H1 (cell line): ENCODE results near the gene CNOT1. TPM values are rescaled to one million over a fixed set of nuclear protein-coding genes. Genes with fewer than 3 reads are reported as not detected.
A peak's percentile ranks its signal among the peaks of the same experiment; 100 is the strongest.

ENCODE experiments used
- CTCF ChIA-PET: fragments of 300-600 bp; sonication (Branson Sonifier 250); formaldehyde crosslinking; loops from one replicate; lab custom pipeline; 2021; ENCODE audit not compliant: partially characterized antibody; lab: Charles Lee
- POLR2A ChIA-PET: fragments of 300-600 bp; sonication (Branson Sonifier 250); formaldehyde crosslinking; loops from one replicate; lab custom pipeline; 2021; ENCODE audit warnings: inconsistent platforms; ENCODE audit not compliant: partially characterized antibody; lab: Charles Lee
- DNase-seq, 2 experiments: peaks; one replicate each; pipeline versions ENCODE4 v3.0.0 to v3.0.0-alpha.2; 2010 to 2022; ENCODE audit warnings: low spot score in 2 of 2, low read depth in 1 of 2, mixed read lengths in 1 of 2
- FAIRE-seq: peaks from 2 replicates; lab custom pipeline; 2011; peaks lifted over from hg19 to GRCh38; lab: Jason Lieb, UNC
- H2AFZ ChIP-seq: 2 replicates; pipeline ENCODE4 v1.8.1; 2012; ENCODE audit warnings: low read length, inconsistent platforms
- H2AK5ac ChIP-seq: 2 replicates; pipeline ENCODE4 v1.6.1; 2013; ENCODE audit warnings: low read depth, low read length
- H2BK120ac ChIP-seq: replicated peaks from 2 replicates; pipeline ENCODE3; 2013; ENCODE audit warnings: low read depth, low read length, inconsistent platforms
- H2BK12ac ChIP-seq: 2 replicates; pipeline ENCODE4 v1.6.1; 2013; ENCODE audit warnings: low read depth, low read length
- H2BK15ac ChIP-seq: 2 replicates; pipeline ENCODE4 v1.6.1; 2013; ENCODE audit warnings: low read length
- H2BK20ac ChIP-seq: 2 replicates; pipeline ENCODE4 v1.6.1; 2013; ENCODE audit warnings: low read length
- H2BK5ac ChIP-seq: 2 replicates; pipeline ENCODE4 v1.6.1; 2013; ENCODE audit warnings: low read depth, low read length
- H3K14ac ChIP-seq: 2 replicates; pipeline ENCODE4 v1.6.1; 2013; ENCODE audit warnings: inconsistent platforms; ENCODE audit not compliant: insufficient read length
- H3K18ac ChIP-seq: 2 replicates; pipeline ENCODE4 v1.6.1; 2013; ENCODE audit warnings: low read length; ENCODE audit errors: extremely low read depth
- H3K23ac ChIP-seq: 2 replicates; pipeline ENCODE4 v1.6.1; 2013; ENCODE audit warnings: inconsistent platforms; ENCODE audit not compliant: insufficient read length
- H3K23me2 ChIP-seq: 2 replicates; pipeline ENCODE4 v1.6.1; 2013; ENCODE audit warnings: low read depth, low read length
- H3K27ac ChIP-seq: 2 replicates; pipeline ENCODE4 v1.6.1; 2011; ENCODE audit warnings: low read depth, low read length, inconsistent platforms
- H3K27me3 ChIP-seq, 4 experiments: replicated peaks in 1 of 4; 1 replicate in 1 of 4; 2 replicates in 3 of 4; pipeline versions ENCODE4 v1.6.1 to v1.8.1; 2011 to 2013; ENCODE audit warnings: low read length in 3 of 4, mild to moderate bottlenecking in 3 of 4, inconsistent platforms in 2 of 4, mixed read lengths in 2 of 4, moderate library complexity in 1 of 4; ENCODE audit not compliant: control insufficient read depth in 3 of 4, insufficient read depth in 3 of 4; ENCODE audit errors: extremely low read depth in 1 of 4
- H3K36me3 ChIP-seq, 4 experiments: 2 replicates each; pipeline versions ENCODE4 v1.6.1 to v1.8.1; 2011 to 2013; ENCODE audit warnings: mild to moderate bottlenecking in 4 of 4, low read length in 3 of 4, moderate library complexity in 2 of 4, control low read depth in 1 of 4, inconsistent platforms in 1 of 4; ENCODE audit not compliant: insufficient read depth in 4 of 4, control insufficient read depth in 2 of 4
- H3K4ac ChIP-seq: replicated peaks from 2 replicates; pipeline ENCODE3; 2013; ENCODE audit warnings: low read length, low read depth, mixed read lengths, inconsistent platforms; ENCODE audit not compliant: insufficient read length
- H3K4me1 ChIP-seq, 4 experiments: replicated peaks in 1 of 4; 1 replicate in 1 of 4; 2 replicates in 3 of 4; pipeline versions ENCODE4 v1.6.1 to v1.8.1; 2011 to 2013; ENCODE audit warnings: low read length in 3 of 4, inconsistent platforms in 2 of 4, mixed read lengths in 1 of 4; ENCODE audit not compliant: insufficient read depth in 4 of 4, control insufficient read depth in 3 of 4
- H3K4me2 ChIP-seq, 2 experiments: 2 replicates each; pipeline versions ENCODE4 v1.6.1 to v1.8.1; 2011 to 2013; ENCODE audit warnings: low read depth in 2 of 2, low read length in 2 of 2, control low read depth in 1 of 2, inconsistent platforms in 1 of 2, mild to moderate bottlenecking in 1 of 2; ENCODE audit not compliant: insufficient read depth in 1 of 2
- H3K4me3 ChIP-seq, 4 experiments: fragments of 200-600, 300-600 bp in 1 of 4; sonication (generic), shearing (Covaris generic), sonication (Bioruptor Twin) in 1 of 4; 2 replicates each; pipeline versions ENCODE4 v1.5.1 to v1.8.1; 2011 to 2016; ENCODE audit warnings: low read length in 4 of 4, low read depth in 3 of 4, control low read depth in 2 of 4, inconsistent platforms in 2 of 4, mild to moderate bottlenecking in 2 of 4, mixed read lengths in 1 of 4, moderate library complexity in 1 of 4; ENCODE audit not compliant: insufficient read depth in 2 of 4; ENCODE audit errors: extremely low read depth in 1 of 4
- H3K56ac ChIP-seq: replicated peaks from 2 replicates; pipeline ENCODE3; 2013; ENCODE audit warnings: low read depth, mild to moderate bottlenecking, mixed read lengths, low read length, inconsistent platforms; ENCODE audit not compliant: insufficient read length
- H3K79me1 ChIP-seq: 2 replicates; pipeline ENCODE4 v1.6.1; 2013; ENCODE audit warnings: low read depth, low read length, control low read depth
- H3K79me2 ChIP-seq, 2 experiments: 2 replicates each; pipeline versions ENCODE4 v1.6.1 to v1.8.1; 2012 to 2013; ENCODE audit warnings: low read length in 2 of 2, mild to moderate bottlenecking in 2 of 2, inconsistent platforms in 1 of 2; ENCODE audit not compliant: insufficient read depth in 2 of 2, control insufficient read depth in 1 of 2
- H3K9ac ChIP-seq, 4 experiments: replicated peaks in 1 of 4; 1 replicate in 1 of 4; 2 replicates in 3 of 4; pipeline versions ENCODE4 v1.6.1 to v1.8.1; 2011 to 2013; ENCODE audit warnings: low read depth in 3 of 4, low read length in 3 of 4, control low read depth in 2 of 4, mild to moderate bottlenecking in 2 of 4, moderate library complexity in 2 of 4, inconsistent platforms in 1 of 4; ENCODE audit errors: extremely low read depth in 1 of 4
- H3K9me3 ChIP-seq, 2 experiments: 2 replicates each; pipeline versions ENCODE4 v1.6.1 to v1.8.1; 2012 to 2013; ENCODE audit warnings: mild to moderate bottlenecking in 2 of 2, moderate library complexity in 2 of 2, control low read depth in 1 of 2, inconsistent platforms in 1 of 2, low read depth in 1 of 2, low read length in 1 of 2, mixed read lengths in 1 of 2; ENCODE audit not compliant: insufficient read depth in 2 of 2
- H4K20me1 ChIP-seq, 2 experiments: replicated peaks in 1 of 2; 2 replicates each; pipeline versions ENCODE3 to v1.8.1; 2011 to 2013; ENCODE audit warnings: inconsistent platforms in 2 of 2, low read length in 2 of 2, mild to moderate bottlenecking in 1 of 2; ENCODE audit not compliant: insufficient read depth in 2 of 2, control insufficient read depth in 1 of 2
- H4K5ac ChIP-seq: 2 replicates; pipeline ENCODE4 v1.6.1; 2013; ENCODE audit warnings: low read length, low read depth, mixed read lengths, inconsistent platforms; ENCODE audit not compliant: insufficient read length
- H4K8ac ChIP-seq: 2 replicates; pipeline ENCODE4 v1.8.0; 2013; ENCODE audit warnings: mild to moderate bottlenecking, moderate library complexity, low read length, inconsistent platforms; ENCODE audit not compliant: insufficient read depth; ENCODE audit errors: extremely low read depth
- H4K91ac ChIP-seq: replicated peaks from 2 replicates; pipeline ENCODE3; 2013; ENCODE audit warnings: low read length, mixed read lengths, inconsistent platforms; ENCODE audit not compliant: insufficient read length
- ASH2L ChIP-seq: fragments of 200-600, 300-600 bp; sonication (generic); IDR thresholded peaks from one replicate; pipeline ENCODE4 v1.7.1; 2017; ENCODE audit warnings: low read length
- BCL11A ChIP-seq, 2 experiments: IDR thresholded peaks; one replicate each; pipeline ENCODE4 v1.6.1; 2011; ENCODE audit warnings: low read depth in 2 of 2, low read length in 2 of 2, mild to moderate bottlenecking in 2 of 2
- CREB1 ChIP-seq: IDR thresholded peaks from 2 replicates; pipeline ENCODE4 v1.6.1; 2012; ENCODE audit warnings: inconsistent platforms
- EP300 ChIP-seq, 2 experiments: IDR thresholded peaks; 1 replicate in 1 of 2; 2 replicates in 1 of 2; pipeline ENCODE4 v1.6.1; 2011 to 2012; ENCODE audit warnings: low read depth in 2 of 2, low read length in 2 of 2, mild to moderate bottlenecking in 2 of 2, borderline replicate concordance in 1 of 2, inconsistent platforms in 1 of 2, moderate library complexity in 1 of 2
- GABPA ChIP-seq: IDR thresholded peaks from 2 replicates; pipeline ENCODE4 v1.6.1; 2011; ENCODE audit warnings: mild to moderate bottlenecking, low read length, moderate library complexity, borderline replicate concordance; ENCODE audit not compliant: insufficient read depth
- JUND ChIP-seq: IDR thresholded peaks from 2 replicates; pipeline ENCODE4 v1.6.1; 2011; ENCODE audit warnings: mild to moderate bottlenecking, improper control_type of control experiment, low read length
- PHF8 ChIP-seq: fragments of 200-600 bp; sonication (generic); conservative IDR thresholded peaks from 2 replicates; pipeline ENCODE4 v1.7.1; 2012; ENCODE audit warnings: low read depth, mild to moderate bottlenecking, inconsistent platforms, low read length, moderate library complexity
- SIN3A ChIP-seq, 2 experiments: IDR thresholded peaks in 1 of 2; conservative IDR thresholded peaks in 1 of 2; 2 replicates each; pipeline ENCODE4 v1.6.1; 2011 to 2012; ENCODE audit warnings: low read length in 2 of 2, improper control_type of control experiment in 1 of 2, low read depth in 1 of 2, mild to moderate bottlenecking in 1 of 2
- SUZ12 ChIP-seq: fragments of 200-600 bp; sonication (generic); IDR thresholded peaks from 2 replicates; pipeline ENCODE4 v1.6.1; 2012; ENCODE audit warnings: mild to moderate bottlenecking, inconsistent platforms, low read length, moderate library complexity, mixed read lengths
- TAF7 ChIP-seq: optimal IDR thresholded peaks from 2 replicates; pipeline ENCODE3; 2011; ENCODE audit warnings: low read depth, mild to moderate bottlenecking, inconsistent platforms, low read length, moderate library complexity, borderline replicate concordance
- TBP ChIP-seq: IDR thresholded peaks from 2 replicates; pipeline ENCODE4 v1.6.1; 2011; ENCODE audit warnings: low read depth, low read length, improper control_type of control experiment
- WGBS, 2 experiments: shearing (Covaris generic) in 1 of 2; methylation state at CpG; one replicate each; pipeline versions ENCODE4 v1.1.6 to v1.1.7; 2013 to 2015; ENCODE audit warnings: low lambda C conversion rate in 2 of 2, mixed read lengths in 2 of 2, inconsistent platforms in 1 of 2, low coverage in 1 of 2, missing lambda C conversion rate in 1 of 2; ENCODE audit not compliant: insufficient replicate concordance in 2 of 2, insufficient coverage in 1 of 2, insufficient read length in 1 of 2; ENCODE audit errors: extremely low coverage in 1 of 2, missing lambda C conversion rate in 1 of 2; 5-methylcytosine and 5-hydroxymethylcytosine counted together
- polyA plus RNA-seq, 7 experiments: library from polyadenylated mRNA; depleted of rRNA in 3 of 7; stranded (reverse) in 5 of 7; unstranded in 2 of 7; fragments of >200 nt in 5 of 7; fragments of 200-250 nt in 2 of 7; gene quantifications; 1 replicate in 5 of 7; 2 replicates in 1 of 7; 4 replicates in 1 of 7; pipeline versions ENCODE4 v1.2.1 to v1.2.3, GENCODE V29; 2011 to 2013; ENCODE audit warnings: missing spikeins in 2 of 7, mixed read lengths in 2 of 7
- total RNA-seq: library from RNA; stranded (reverse); fragmentation: NEBNext Ultra II Directional; extraction: Animal tissue kit (Norgen Biotek cat#: 25700); gene quantifications from 2 replicates; pipeline ENCODE4 v1.2.1, GENCODE V29; 2021

The CNOT1 gene
- total and polyA plus RNA-seq, 2 of the 8 experiments (the other 6 are each of a cell fraction or from before 2014, with no cell fraction given), result 306 to 319 TPM

- ChIA-PET CTCF (interaction anchor here (0.7 to 1.3 kb wide), 2 partner anchors 16 to 28 kb away, joined by 3 read pairs; partner anchors contain the start of gene NDRG4), POLR2A (interaction anchor here (0.6 to 2.4 kb wide), 5 partner anchors 9 to 133 kb away, joined by 3 to 9 read pairs (median 4); no protein-coding TSS in a partner anchor)
- 1% methylated on average over 44 of the region's 80 CpGs; no CpG with 5 or more reads in 1 of the 2 experiments for WGBS, 2 experiments
- TF ChIP-seq SUZ12, result no peak
- peak; percentile 86 for TF ChIP-seq PHF8
- TF ChIP-seq TAF7, result peak; percentile 15
- peak; percentile 84 for TF ChIP-seq TBP
- no peak for TF ChIP-seq EP300 (IDR thresholded peaks at IDR 0.05; ENCODE audit: borderline replicate concordance in 1 of 2, low read depth in 2 of 2, low read length in 2 of 2)
- no peak for TF ChIP-seq JUND
- TF ChIP-seq GABPA, result peak; percentile 23; the same call in 1 of the 2 replicates
- no peak for TF ChIP-seq BCL11A (IDR thresholded peaks at IDR 0.05; ENCODE audit: low read depth in 2 of 2, low read length in 2 of 2)
- peak in 1 of 2 experiments; percentile 82; a peak in 2 of 4 replicates for TF ChIP-seq SIN3A (conservative IDR thresholded peaks at IDR 0.05 in 1 of 2, IDR thresholded peaks at IDR 0.05 in 1 of 2; ENCODE audit: low read depth in 1 of 2, low read length in 2 of 2)
- TF ChIP-seq ASH2L, result peak; percentile 80
- peak; percentile 63; the same call in 1 of the 2 replicates for TF ChIP-seq CREB1
Observed at GRCh38 chr16:58515125-58515870, 114.3 kb downstream of the CNOT1 start, which contains the start of gene SETD6. TSS of gene SETD6 (plus strand) at chr16:58515517. CDS start at chr16:58515538, 21 bp downstream.

More at GRCh38 chr16:58515125-58515870, 114.3 kb downstream of the CNOT1 start, which contains the start of gene SETD6:
- Histone ChIP-seq H3K14ac (no peak within 1 kb of the TSS), H4K8ac (peak within 1 kb of the TSS; percentile 93), H2AFZ (peak within 1 kb of the TSS; percentile 84; the same call in 1 of the 2 replicates), H3K4ac (peak within 1 kb of the TSS; percentile 80), H3K18ac (peak within 1 kb of the TSS; percentile 81), H3K79me2 (peaks cover 0 to 24% of the 10 kb centered on the region in 2 experiments; a peak in 2 of 4 replicates), H4K20me1 (peaks cover 15 to 20% of the 10 kb centered on the region in 2 experiments), H2AK5ac (no peak within 1 kb of the TSS; the same call in 1 of the 2 replicates), H3K27ac (peak within 1 kb of the TSS; percentile 87), H3K23me2 (no peaks in the 10 kb centered on the region; the same call in 1 of the 2 replicates), H3K27me3 (no peaks in the 10 kb centered on the region), H2BK120ac (no peak within 1 kb of the TSS), H3K36me3 (peaks cover 16 to 42% (median 33%) of the 10 kb centered on the region in 4 experiments), H2BK12ac (no peak within 1 kb of the TSS), H3K9ac (peak within 1 kb of the TSS; percentile 87 to 96 (median 88)), H2BK15ac (no peak within 1 kb of the TSS), H3K56ac (peak within 1 kb of the TSS; percentile 7), H4K5ac (peak within 1 kb of the TSS; percentile 73), H4K91ac (peak within 1 kb of the TSS; percentile 91), H2BK5ac (peak within 1 kb of the TSS; percentile 67), H3K9me3 (no peaks in the 10 kb centered on the region), H3K4me3 (peak within 1 kb of the TSS; percentile 72 to 95 (median 88)), H3K23ac (no peak within 1 kb of the TSS), H3K4me1 (peaks cover 4 to 15% (median 6%) of the 10 kb centered on the region in 4 experiments), H2BK20ac (no peak within 1 kb of the TSS), H3K79me1 (no peaks in the 10 kb centered on the region; the same call in 1 of the 2 replicates), H3K4me2 (peak within 1 kb of the TSS; percentile 69 to 98)
- FAIRE-seq, result no peak
- DNase-seq, result peak; percentile 67 to 92
